Progenitor cell of endocrine pancreas (in vitro differentiated cells): ENCODE data around the gene ERP27. TPM values are rescaled to one million over a fixed set of nuclear protein-coding genes. Genes with fewer than 3 reads are reported as not detected.

Source experiments
- DNase-seq: peaks from one replicate; pipeline ENCODE4 v3.0.0; 2021; ENCODE audit warnings: low spot score; ENCODE audit not compliant: unreplicated experiment
- H3K27ac Mint-ChIP-seq: 2 replicates; pipeline ENCODE4 v1.8.0; 2021; ENCODE audit warnings: mild to moderate bottlenecking, moderate library complexity, mixed read lengths
- H3K27me3 Mint-ChIP-seq: 2 replicates; pipeline ENCODE4 v1.8.0; 2021; ENCODE audit warnings: mixed read lengths
- H3K36me3 Mint-ChIP-seq: 2 replicates; pipeline ENCODE4 v1.8.0; 2022; ENCODE audit warnings: mixed read lengths; ENCODE audit not compliant: insufficient read depth
- H3K4me1 Mint-ChIP-seq: 2 replicates; pipeline ENCODE4 v1.8.0; 2021; ENCODE audit warnings: low read depth, mixed read lengths
- H3K4me3 Mint-ChIP-seq: 2 replicates; pipeline ENCODE4 v1.8.0; 2021; ENCODE audit warnings: low read depth, mild to moderate bottlenecking, moderate library complexity, mixed read lengths
- H3K9me3 Mint-ChIP-seq: 2 replicates; pipeline ENCODE4 v1.8.0; 2021; ENCODE audit warnings: low read depth, mixed read lengths
- total RNA-seq: library from RNA; stranded (reverse); gene quantifications from 2 replicates; pipeline ENCODE4 v1.2.1, GENCODE V29; 2021
- TF ChIP-seq, protein P1 (sequence below): fragments of 200-600 bp; sonication (generic); IDR thresholded peaks from one replicate; pipeline ENCODE4 v1.5.0; 2021; ENCODE audit warnings: antibody characterized with exemption, mild to moderate bottlenecking; ENCODE audit not compliant: unreplicated experiment

ERP27 gene
- total RNA-seq, 1 donor from 2014 or later = 22.8 TPM

- Mint-ChIP-seq H3K36me3 (no peaks in the 10 kb centered on the region), H3K4me3 (no peak overlapping the region), H3K27ac (no peak overlapping the region), H3K4me1 (peaks cover 6% of the 10 kb centered on the region), H3K9me3 (no peaks in the 10 kb centered on the region), H3K27me3 (no peaks in the 10 kb centered on the region)
- no peak for DNase-seq
- TF ChIP-seq, protein P1, sequence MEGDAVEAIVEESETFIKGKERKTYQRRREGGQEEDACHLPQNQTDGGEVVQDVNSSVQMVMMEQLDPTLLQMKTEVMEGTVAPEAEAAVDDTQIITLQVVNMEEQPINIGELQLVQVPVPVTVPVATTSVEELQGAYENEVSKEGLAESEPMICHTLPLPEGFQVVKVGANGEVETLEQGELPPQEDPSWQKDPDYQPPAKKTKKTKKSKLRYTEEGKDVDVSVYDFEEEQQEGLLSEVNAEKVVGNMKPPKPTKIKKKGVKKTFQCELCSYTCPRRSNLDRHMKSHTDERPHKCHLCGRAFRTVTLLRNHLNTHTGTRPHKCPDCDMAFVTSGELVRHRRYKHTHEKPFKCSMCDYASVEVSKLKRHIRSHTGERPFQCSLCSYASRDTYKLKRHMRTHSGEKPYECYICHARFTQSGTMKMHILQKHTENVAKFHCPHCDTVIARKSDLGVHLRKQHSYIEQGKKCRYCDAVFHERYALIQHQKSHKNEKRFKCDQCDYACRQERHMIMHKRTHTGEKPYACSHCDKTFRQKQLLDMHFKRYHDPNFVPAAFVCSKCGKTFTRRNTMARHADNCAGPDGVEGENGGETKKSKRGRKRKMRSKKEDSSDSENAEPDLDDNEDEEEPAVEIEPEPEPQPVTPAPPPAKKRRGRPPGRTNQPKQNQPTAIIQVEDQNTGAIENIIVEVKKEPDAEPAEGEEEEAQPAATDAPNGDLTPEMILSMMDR = no peak
These were observed 15.4 kb upstream of the ERP27 start for GRCh38 chr12:14953752-14954151.

DNA sequence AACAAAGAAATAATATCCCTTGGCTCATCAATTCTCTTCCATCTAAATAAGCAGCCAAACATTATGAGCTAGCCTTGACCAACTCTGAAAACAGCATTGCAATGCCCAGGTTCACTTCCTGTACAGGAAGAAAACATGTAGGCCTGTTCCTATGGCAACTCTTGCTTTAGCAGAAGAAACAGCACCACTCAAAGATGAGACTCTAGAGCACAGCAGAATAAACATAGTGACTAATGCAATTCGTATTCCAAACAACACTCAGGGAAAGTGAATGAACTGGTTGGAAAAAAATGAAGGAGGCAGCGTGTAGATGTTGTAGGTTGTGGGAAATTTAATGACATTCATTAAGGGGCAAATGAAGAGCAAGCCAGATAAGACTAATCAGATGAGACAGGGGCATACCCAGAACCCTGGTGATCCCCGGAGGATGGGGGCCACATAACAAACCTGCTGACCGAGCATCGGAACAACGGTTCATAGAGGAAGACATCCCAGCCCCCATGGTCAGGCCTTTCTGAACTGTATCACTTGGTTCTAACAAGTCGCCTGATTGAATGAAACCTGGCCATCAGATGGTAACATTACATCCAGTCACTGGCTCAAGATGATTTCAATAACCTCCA is 14.1 kb upstream of the ERP27 start:
- TF ChIP-seq, protein P1 = no peak
- H3K27me3 Mint-ChIP-seq = no peaks in the 10 kb centered on the region
- H3K4me1 Mint-ChIP-seq = peaks cover 17% of the 10 kb centered on the region
- H3K9me3 Mint-ChIP-seq = no peaks in the 10 kb centered on the region
- no peak overlapping the region for H3K27ac Mint-ChIP-seq
- no peak overlapping the region for H3K4me3 Mint-ChIP-seq
- no peaks in the 10 kb centered on the region for H3K36me3 Mint-ChIP-seq
- DNase-seq = no peak

GRCh38 chr12:14951851-14952250 is 13.5 kb upstream of the ERP27 start:
- H3K27ac Mint-ChIP-seq = no peak overlapping the region
- no peak overlapping the region for H3K4me3 Mint-ChIP-seq
- H3K9me3 Mint-ChIP-seq = no peaks in the 10 kb centered on the region

GRCh38 chr12:14950982-14951746 is 12.8 kb upstream of the ERP27 start:
- Mint-ChIP-seq H3K4me1 (peaks cover 20% of the 10 kb centered on the region), H3K9me3 (no peaks in the 10 kb centered on the region), H3K4me3 (no peak overlapping the region), H3K36me3 (no peaks in the 10 kb centered on the region), H3K27ac (no peak overlapping the region), H3K27me3 (no peaks in the 10 kb centered on the region)
- DNase-seq = no peak
- TF ChIP-seq, protein P1 = no peak

More at GRCh38 chr12:14951851-14952250, 13.5 kb upstream of the ERP27 start:
- H3K27me3 Mint-ChIP-seq = no peaks in the 10 kb centered on the region
- no peaks in the 10 kb centered on the region for H3K36me3 Mint-ChIP-seq
- peaks cover 20% of the 10 kb centered on the region for H3K4me1 Mint-ChIP-seq
- TF ChIP-seq, protein P1 = no peak
- DNase-seq = no peak

GRCh38 chr12:14950421-14950820 is 12.1 kb upstream of the ERP27 start:
- TF ChIP-seq, protein P1 = no peak
- no peak for DNase-seq
- Mint-ChIP-seq H3K27ac (no peak overlapping the region), H3K27me3 (no peaks in the 10 kb centered on the region), H3K4me3 (no peak overlapping the region), H3K36me3 (no peaks in the 10 kb centered on the region), H3K4me1 (peaks cover 20% of the 10 kb centered on the region), H3K9me3 (no peaks in the 10 kb centered on the region)
